Bronchial epithelial cell (primary cell): ENCODE measurements around the gene EPHB1. TPM values are rescaled to one million over a fixed set of nuclear protein-coding genes. Genes with fewer than 3 reads are reported as not detected.
"Not testable (repeated sequence)": the region's sequence is repeated elsewhere in the genome, so short reads cannot be mapped to it uniquely, and the experiment has no call there.

ENCODE experiments used
- DNase-seq: peaks from one replicate; pipeline ENCODE4 v3.0.0-alpha.2; 2010; ENCODE audit warnings: low read depth
- FAIRE-seq: peaks from 2 replicates; lab custom pipeline; 2011; peaks lifted over from hg19 to GRCh38; lab: Jason Lieb, UNC
- H3K27me3 ChIP-seq: 2 replicates; pipeline ENCODE4 v1.5.1; 2011; ENCODE audit warnings: low read length; ENCODE audit not compliant: control insufficient read depth, insufficient read depth
- H3K36me3 ChIP-seq: 2 replicates; pipeline ENCODE4 v1.5.1; 2011; ENCODE audit warnings: low read length; ENCODE audit not compliant: control insufficient read depth, insufficient read depth
- H3K4me3 ChIP-seq: 2 replicates; pipeline ENCODE4 v1.5.1; 2011; ENCODE audit warnings: mild to moderate bottlenecking, low read depth, low read length, control low read depth
- CTCF ChIP-seq: IDR thresholded peaks from 2 replicates; pipeline ENCODE4 v1.5.1; 2011; ENCODE audit warnings: mild to moderate bottlenecking, moderate library complexity, low read length, control low read depth, inconsistent platforms; ENCODE audit not compliant: insufficient read depth, severe bottlenecking
- total RNA-seq: library from RNA; depleted of rRNA; stranded (reverse); fragments of >200 nt; gene quantifications from 2 replicates; pipeline ENCODE4 v1.2.1, GENCODE V29; 2014

Gene EPHB1
- total RNA-seq, 1 donor from 2014 or later = under 0.01 TPM

GRCh38 chr3:134970895-134971294 is 175.8 kb downstream of the EPHB1 start:
- TF ChIP-seq CTCF = no peak
- no peak for DNase-seq
- H3K27me3 ChIP-seq = no peaks in the 10 kb centered on the region
- no peak for FAIRE-seq
- H3K4me3 ChIP-seq = no peak overlapping the region
- H3K36me3 ChIP-seq = no peaks in the 10 kb centered on the region

- Histone ChIP-seq H3K4me3 (no peak overlapping the region), H3K36me3 (no peaks in the 10 kb centered on the region), H3K27me3 (no peaks in the 10 kb centered on the region)
- DNase-seq = no peak
- FAIRE-seq = no peak
- TF ChIP-seq CTCF = no peak
Measured at GRCh38 chr3:134971306-134971705, 176.2 kb downstream of the EPHB1 start.

GRCh38 chr3:134971907-134972306 is 176.8 kb downstream of the EPHB1 start:
- not testable (repeated sequence) for H3K36me3 ChIP-seq, H3K27me3 ChIP-seq, DNase-seq, H3K4me3 ChIP-seq, FAIRE-seq

- DNase-seq (no peak), FAIRE-seq (no peak)
- H3K27me3 ChIP-seq = no peaks in the 10 kb centered on the region
- no peak for TF ChIP-seq CTCF
- no peak overlapping the region for H3K4me3 ChIP-seq
- H3K36me3 ChIP-seq = no peaks in the 10 kb centered on the region
Measured at GRCh38 chr3:134972836-134973455, 177.9 kb downstream of the EPHB1 start.

- H3K27me3 ChIP-seq = no peaks in the 10 kb centered on the region
- no peak for FAIRE-seq
- TF ChIP-seq CTCF = no peak
Measured at GRCh38 chr3:134974624-134975023, 179.6 kb downstream of the EPHB1 start.

GRCh38 chr3:134976948-134977347 is 181.9 kb downstream of the EPHB1 start:
- Histone ChIP-seq H3K36me3 (no peaks in the 10 kb centered on the region), H3K27me3 (no peaks in the 10 kb centered on the region), H3K4me3 (no peak overlapping the region)
- no peak for DNase-seq
- FAIRE-seq = no peak
- TF ChIP-seq CTCF = no peak

More at GRCh38 chr3:134974624-134975023, 179.6 kb downstream of the EPHB1 start:
- no peak overlapping the region for H3K4me3 ChIP-seq
- DNase-seq = peak; percentile 35
- no peaks in the 10 kb centered on the region for H3K36me3 ChIP-seq
